HL-60 (cell line): Measurements from ENCODE around the gene PDGFA.

ENCODE experiments used
- TF ChIP-seq, protein P1 (sequence below): IDR thresholded peaks from one replicate; pipeline ENCODE4 v1.5.1; 2011; ENCODE audit warnings: low read length, control low read depth, inconsistent platforms; ENCODE audit not compliant: insufficient read depth
- TF ChIP-seq, protein P2 (sequence below): IDR thresholded peaks from 2 replicates; pipeline ENCODE4 v1.6.1; 2012; ENCODE audit warnings: low read depth; ENCODE audit not compliant: insufficient replicate concordance

DNA sequence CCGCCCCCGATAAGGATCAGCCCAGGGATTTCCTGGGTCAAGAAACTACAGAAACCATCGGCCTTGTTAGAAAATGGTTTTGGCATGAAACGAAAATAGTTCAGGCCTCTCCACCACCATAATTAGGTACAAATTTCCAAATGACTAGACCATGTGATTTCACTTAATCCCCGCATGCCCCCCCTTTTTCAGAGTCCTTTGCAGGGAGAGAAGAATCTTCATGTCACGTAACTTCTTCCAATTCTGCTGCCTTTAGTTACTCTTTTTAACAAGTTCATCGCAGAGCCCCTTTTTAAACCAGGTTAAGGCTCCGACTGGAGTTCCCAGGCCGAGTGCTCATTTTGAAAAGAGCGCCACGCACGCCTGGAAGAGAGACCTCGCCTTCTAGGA lies 3.4 kb downstream of the PDGFA start:
- TF ChIP-seq, protein P1, sequence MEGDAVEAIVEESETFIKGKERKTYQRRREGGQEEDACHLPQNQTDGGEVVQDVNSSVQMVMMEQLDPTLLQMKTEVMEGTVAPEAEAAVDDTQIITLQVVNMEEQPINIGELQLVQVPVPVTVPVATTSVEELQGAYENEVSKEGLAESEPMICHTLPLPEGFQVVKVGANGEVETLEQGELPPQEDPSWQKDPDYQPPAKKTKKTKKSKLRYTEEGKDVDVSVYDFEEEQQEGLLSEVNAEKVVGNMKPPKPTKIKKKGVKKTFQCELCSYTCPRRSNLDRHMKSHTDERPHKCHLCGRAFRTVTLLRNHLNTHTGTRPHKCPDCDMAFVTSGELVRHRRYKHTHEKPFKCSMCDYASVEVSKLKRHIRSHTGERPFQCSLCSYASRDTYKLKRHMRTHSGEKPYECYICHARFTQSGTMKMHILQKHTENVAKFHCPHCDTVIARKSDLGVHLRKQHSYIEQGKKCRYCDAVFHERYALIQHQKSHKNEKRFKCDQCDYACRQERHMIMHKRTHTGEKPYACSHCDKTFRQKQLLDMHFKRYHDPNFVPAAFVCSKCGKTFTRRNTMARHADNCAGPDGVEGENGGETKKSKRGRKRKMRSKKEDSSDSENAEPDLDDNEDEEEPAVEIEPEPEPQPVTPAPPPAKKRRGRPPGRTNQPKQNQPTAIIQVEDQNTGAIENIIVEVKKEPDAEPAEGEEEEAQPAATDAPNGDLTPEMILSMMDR = no peak
- TF ChIP-seq, protein P2, sequence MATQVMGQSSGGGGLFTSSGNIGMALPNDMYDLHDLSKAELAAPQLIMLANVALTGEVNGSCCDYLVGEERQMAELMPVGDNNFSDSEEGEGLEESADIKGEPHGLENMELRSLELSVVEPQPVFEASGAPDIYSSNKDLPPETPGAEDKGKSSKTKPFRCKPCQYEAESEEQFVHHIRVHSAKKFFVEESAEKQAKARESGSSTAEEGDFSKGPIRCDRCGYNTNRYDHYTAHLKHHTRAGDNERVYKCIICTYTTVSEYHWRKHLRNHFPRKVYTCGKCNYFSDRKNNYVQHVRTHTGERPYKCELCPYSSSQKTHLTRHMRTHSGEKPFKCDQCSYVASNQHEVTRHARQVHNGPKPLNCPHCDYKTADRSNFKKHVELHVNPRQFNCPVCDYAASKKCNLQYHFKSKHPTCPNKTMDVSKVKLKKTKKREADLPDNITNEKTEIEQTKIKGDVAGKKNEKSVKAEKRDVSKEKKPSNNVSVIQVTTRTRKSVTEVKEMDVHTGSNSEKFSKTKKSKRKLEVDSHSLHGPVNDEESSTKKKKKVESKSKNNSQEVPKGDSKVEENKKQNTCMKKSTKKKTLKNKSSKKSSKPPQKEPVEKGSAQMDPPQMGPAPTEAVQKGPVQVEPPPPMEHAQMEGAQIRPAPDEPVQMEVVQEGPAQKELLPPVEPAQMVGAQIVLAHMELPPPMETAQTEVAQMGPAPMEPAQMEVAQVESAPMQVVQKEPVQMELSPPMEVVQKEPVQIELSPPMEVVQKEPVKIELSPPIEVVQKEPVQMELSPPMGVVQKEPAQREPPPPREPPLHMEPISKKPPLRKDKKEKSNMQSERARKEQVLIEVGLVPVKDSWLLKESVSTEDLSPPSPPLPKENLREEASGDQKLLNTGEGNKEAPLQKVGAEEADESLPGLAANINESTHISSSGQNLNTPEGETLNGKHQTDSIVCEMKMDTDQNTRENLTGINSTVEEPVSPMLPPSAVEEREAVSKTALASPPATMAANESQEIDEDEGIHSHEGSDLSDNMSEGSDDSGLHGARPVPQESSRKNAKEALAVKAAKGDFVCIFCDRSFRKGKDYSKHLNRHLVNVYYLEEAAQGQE = no peak
